GM12874 (cell line): Measurements from ENCODE around the gene IMPG1.

Experiments
- CTCF ChIP-seq: IDR thresholded peaks from 2 replicates; pipeline ENCODE4 v1.5.1; 2011; ENCODE audit warnings: low read depth, mild to moderate bottlenecking, control low read depth, low read length, moderate library complexity; ENCODE audit not compliant: insufficient read depth

IMPG1 gene

GRCh38 chr6:75934643-75935472 lies 137.6 kb downstream of the IMPG1 start:
- TF ChIP-seq CTCF = peak; percentile 73

GRCh38 chr6:75933387-75933975 lies 139.0 kb downstream of the IMPG1 start:
- TF ChIP-seq CTCF = no peak

- peak; percentile 40; the same call in 1 of the 2 replicates for TF ChIP-seq CTCF
Observed at GRCh38 chr6:75932067-75932466, 140.4 kb downstream of the IMPG1 start.

- no peak for TF ChIP-seq CTCF
Observed at GRCh38 chr6:75931011-75931680, 141.3 kb downstream of the IMPG1 start.

GRCh38 chr6:75926293-75927168 lies 145.9 kb downstream of the IMPG1 start:
- TF ChIP-seq CTCF = no peak

GRCh38 chr6:75922226-75922625 lies 150.2 kb downstream of the IMPG1 start:
- TF ChIP-seq CTCF = no peak
